AG04449 (cell line): Measurements from ENCODE around the gene MOB3A.

ENCODE experiments used
- CTCF ChIA-PET: fragments of 350-600 bp; formaldehyde crosslinking; extraction: SDS; loops from one replicate; lab custom pipeline; 2021; ENCODE audit warnings: antibody characterized with exemption; lab: Yijun Ruan, JAX
- POLR2A ChIA-PET: fragments of 400-600, 350-600 bp; formaldehyde crosslinking; extraction: SDS; loops from one replicate; lab custom pipeline; 2020; ENCODE audit warnings: antibody characterized with exemption, inconsistent platforms; lab: Yijun Ruan, JAX
- DNase-seq: peaks from one replicate; pipeline ENCODE4 v3.0.0-alpha.2; 2010; ENCODE audit warnings: low read depth, low spot score
- H3K4me3 ChIP-seq: 2 replicates; pipeline ENCODE4 v1.5.1; 2011; ENCODE audit warnings: low read depth, mild to moderate bottlenecking, control low read depth, low read length
- CTCF ChIP-seq: IDR thresholded peaks from one replicate; pipeline ENCODE4 v1.5.1; 2011; ENCODE audit warnings: mild to moderate bottlenecking, moderate library complexity, low read length, control low read depth, inconsistent platforms; ENCODE audit not compliant: insufficient read depth; ENCODE audit errors: missing control alignments

The MOB3A gene

GRCh38 chr19:2079076-2079864 lies 16.9 kb downstream of the MOB3A start:
- CTCF ChIA-PET: interaction anchor here (1.2 to 2.4 kb wide), 2 partner anchors 10 to 60 kb away, joined by 5 to 16 read pairs; no protein-coding TSS in a partner anchor
- TF ChIP-seq CTCF: no peak
- POLR2A ChIA-PET: no interaction called here
- DNase-seq: no peak
- H3K4me3 ChIP-seq: no peak overlapping the region

- CTCF ChIA-PET: interaction anchor here (1.2 to 2.4 kb wide), 2 partner anchors 9 to 58 kb away, joined by 5 to 16 read pairs; no protein-coding TSS in a partner anchor
- H3K4me3 ChIP-seq: no peak overlapping the region
- TF ChIP-seq CTCF: no peak
- DNase-seq: no peak
- POLR2A ChIA-PET: no interaction called here
Measured at GRCh38 chr19:2077833-2078619, 18.1 kb downstream of the MOB3A start.

- POLR2A ChIA-PET: no interaction called here
- CTCF ChIA-PET: interaction anchor here (2.4 kb wide), 1 partner anchor 8 kb away, joined by 16 read pairs; no protein-coding TSS in a partner anchor
- H3K4me3 ChIP-seq: no peak overlapping the region
- no peak for TF ChIP-seq CTCF
- no peak for DNase-seq
Measured at GRCh38 chr19:2077398-2077797, 18.7 kb downstream of the MOB3A start.

GRCh38 chr19:2076526-2076944 lies 19.6 kb downstream of the MOB3A start:
- no peak for DNase-seq
- TF ChIP-seq CTCF: no peak
- ChIA-PET POLR2A (no interaction called here), CTCF (interaction anchor here (0.9 kb wide), 1 partner anchor 57 kb away, joined by 3 read pairs; no protein-coding TSS in a partner anchor)
- no peak overlapping the region for H3K4me3 ChIP-seq

- ChIA-PET CTCF (interaction anchor here (0.9 kb wide), 1 partner anchor 8 kb away, joined by 3 read pairs; no protein-coding TSS in a partner anchor), POLR2A (no interaction called here)
- no peak for TF ChIP-seq CTCF
- no peak for DNase-seq
- H3K4me3 ChIP-seq: no peak overlapping the region
Measured at GRCh38 chr19:2072757-2073551, 23.2 kb downstream of the MOB3A start.
